Heart left ventricle (tissue), 16 donors: ENCODE measurements around the gene NANS. TPM values are rescaled to one million over a fixed set of nuclear protein-coding genes. Genes with fewer than 3 reads are reported as not detected.

Source experiments
- ATAC-seq, 4 donors: fragments of 200-7000 bp; cut with Tn5 transposase; one replicate each; pipeline ENCODE4 v1.9.1; 2020 to 2022; ENCODE audit warnings: moderate library complexity in 4 of 4, mild to moderate bottlenecking in 3 of 4, moderate number of reproducible peaks in 1 of 4
- DNase-seq, 5 donors: peaks; one replicate each; pipeline ENCODE4 v3.0.0-alpha.2; 2020
- H3K27ac ChIP-seq, 12 donors: fragments of 200-600 bp; sonication (generic) in 4 of 12; one replicate each; pipeline versions ENCODE4 v1.5.0 to v1.8.0; 2016 to 2022; ENCODE audit warnings: mild to moderate bottlenecking in 2 of 12
- H3K27me3 ChIP-seq, 9 donors: fragments of 200-600 bp; sonication (generic) in 2 of 9; one replicate each; pipeline versions ENCODE4 v1.5.1 to v1.8.0; 2016 to 2022; ENCODE audit warnings: mild to moderate bottlenecking in 3 of 9
- H3K36me3 ChIP-seq, 9 donors: fragments of 200-600 bp; sonication (generic) in 2 of 9; one replicate each; pipeline versions ENCODE4 v1.5.0 to v1.8.0; 2018 to 2022; ENCODE audit warnings: mild to moderate bottlenecking in 2 of 9
- H3K4me1 ChIP-seq, 12 donors: fragments of 200-600 bp; sonication (generic) in 4 of 12; one replicate each; pipeline versions ENCODE4 v1.5.0 to v1.8.0; 2016 to 2022; ENCODE audit warnings: mild to moderate bottlenecking in 3 of 12
- H3K4me3 ChIP-seq, 12 donors: fragments of 200-600 bp; sonication (generic) in 4 of 12; one replicate each; pipeline versions ENCODE4 v1.5.0 to v1.8.0; 2017 to 2022; ENCODE audit warnings: mild to moderate bottlenecking in 9 of 12, moderate library complexity in 4 of 12
- H3K9me3 ChIP-seq, 12 donors: fragments of 200-600 bp; sonication (generic) in 4 of 12; one replicate each; pipeline versions ENCODE4 v1.5.0 to v1.8.0; 2016 to 2022; ENCODE audit warnings: mild to moderate bottlenecking in 1 of 12
- POLR2A ChIP-seq, 2 donors: fragments of 450-650 bp; IDR thresholded peaks; one replicate each; pipeline ENCODE4 v1.6.1; 2017; ENCODE audit warnings: antibody characterized with exemption in 2 of 2, mild to moderate bottlenecking in 2 of 2, moderate library complexity in 2 of 2
- WGBS, 4 donors: extraction: QIAGEN DNeasy Blood & Tissue Kit in 2 of 4; methylation state at CpG; one replicate each; pipeline versions ENCODE4 v1.1.5 to v1.1.7; 2013 to 2018; 5-methylcytosine and 5-hydroxymethylcytosine counted together
- intact Hi-C, 10 donors: fragments of 100-400 bp; cut with DNase I; formaldehyde crosslinking; loops; one replicate each; pipeline versions ENCODE4 v1.11.1 to v1.14.2; 2022
- polyA plus RNA-seq, 2 donors: library from polyadenylated mRNA; stranded (reverse); fragments of 200-250 nt; gene quantifications; one replicate each; pipeline ENCODE4 v1.2.3, GENCODE V29; 2013
- total RNA-seq, 9 donors: library from RNA; depleted of rRNA in 2 of 9; stranded (reverse); fragments of >200 nt in 2 of 9; fragmentation: NEBNext Ultra II Directional in 3 of 9; extraction: Animal tissue kit (Norgen Biotek cat#: 25700) in 3 of 9; gene quantifications; one replicate each; pipeline versions ENCODE4 v1.1.0 to v1.2.4, GENCODE V29; 2016 to 2023
- TF ChIP-seq, protein P1 (sequence below), 12 donors: fragments of 200-600 bp; sonication (generic) in 4 of 12; IDR thresholded peaks; one replicate each; pipeline versions ENCODE4 v1.5.0 to v1.8.0; 2018 to 2022; ENCODE audit warnings: antibody characterized with exemption in 12 of 12, mild to moderate bottlenecking in 5 of 12
- donor health status: ischemic (EF 13 %, LVEDD 7.1; RV severe dilation, severe dysfunction).
- donor health status: healthy with polysubstance abuse.
- donor health status: DM: no; HTN: yes; CAD: no.
- donor health status: DM: no; HTN: no; CAD: no.
- donor health status: ischemic (EF 25% LVEDD 6.9; RV normal size, moderate dysfunction).
- donor health status: ischemic (EF 25% LVEDD 5.7; RV mildly dilated, moderate dysfunction).
- donor health status: healthy.
- donor health status: DM: yes; HTN: yes; CAD: no.
- donor health status: ischemic (EF 35%, LVEDD 5.7; RV mildly dilated, moderate dysfunction).
- donor health status: nonischemic (EF 11% LVEDD 7.7; RV severe dilation, severe dysfunction).
- donor health status: DM: yes; HTN: yes; CAD: no.
- donor health status: PGD.
- donor health status: ischemic (EF 29% LVEDD 5.4; RV normal size, mild dysfunction).
- donor health status: nonischemic (EF 23%, LVEDD 6.1; RV moderate dilation, normal function).

NANS gene
- total and polyA plus RNA-seq, 11 donors: 24.3 to 144 (median 40.7) TPM

DNA sequence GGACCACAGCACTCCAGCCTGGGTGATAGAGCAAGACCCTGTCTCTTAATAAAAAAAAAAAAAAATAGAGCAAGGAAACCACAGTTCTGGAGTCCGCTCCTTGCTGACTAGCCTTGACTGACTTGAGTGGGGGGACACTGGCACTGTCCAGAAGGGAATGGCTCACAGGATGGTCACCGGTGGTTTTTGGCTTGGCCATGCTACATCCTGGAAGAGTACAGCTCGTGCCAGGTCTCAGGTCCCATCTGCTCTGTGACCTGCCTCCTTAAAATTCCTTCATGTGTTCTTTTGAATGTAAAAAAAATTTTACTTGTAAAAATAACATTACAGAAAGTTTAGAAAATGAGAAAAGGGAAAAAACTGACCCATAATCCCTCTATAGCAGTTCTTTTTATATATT, 5.6 kb downstream of the NANS start:
- ATAC-seq: no peak
- no peaks in the 10 kb centered on the region for H3K27me3 ChIP-seq
- no peak overlapping the region for H3K4me3 ChIP-seq
- H3K9me3 ChIP-seq: no peaks in the 10 kb centered on the region
- no peak for DNase-seq
- no peak overlapping the region for H3K27ac ChIP-seq
- H3K36me3 ChIP-seq: peaks cover 0 to 71% (median 55%) of the 10 kb centered on the region in 9 donors
- TF ChIP-seq, protein P1, sequence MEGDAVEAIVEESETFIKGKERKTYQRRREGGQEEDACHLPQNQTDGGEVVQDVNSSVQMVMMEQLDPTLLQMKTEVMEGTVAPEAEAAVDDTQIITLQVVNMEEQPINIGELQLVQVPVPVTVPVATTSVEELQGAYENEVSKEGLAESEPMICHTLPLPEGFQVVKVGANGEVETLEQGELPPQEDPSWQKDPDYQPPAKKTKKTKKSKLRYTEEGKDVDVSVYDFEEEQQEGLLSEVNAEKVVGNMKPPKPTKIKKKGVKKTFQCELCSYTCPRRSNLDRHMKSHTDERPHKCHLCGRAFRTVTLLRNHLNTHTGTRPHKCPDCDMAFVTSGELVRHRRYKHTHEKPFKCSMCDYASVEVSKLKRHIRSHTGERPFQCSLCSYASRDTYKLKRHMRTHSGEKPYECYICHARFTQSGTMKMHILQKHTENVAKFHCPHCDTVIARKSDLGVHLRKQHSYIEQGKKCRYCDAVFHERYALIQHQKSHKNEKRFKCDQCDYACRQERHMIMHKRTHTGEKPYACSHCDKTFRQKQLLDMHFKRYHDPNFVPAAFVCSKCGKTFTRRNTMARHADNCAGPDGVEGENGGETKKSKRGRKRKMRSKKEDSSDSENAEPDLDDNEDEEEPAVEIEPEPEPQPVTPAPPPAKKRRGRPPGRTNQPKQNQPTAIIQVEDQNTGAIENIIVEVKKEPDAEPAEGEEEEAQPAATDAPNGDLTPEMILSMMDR (IDR thresholded peaks at IDR 0.05): no peak
- TF ChIP-seq POLR2A (IDR thresholded peaks at IDR 0.05): no peak
- H3K4me1 ChIP-seq: peaks cover 0 to 28% (median 6%) of the 10 kb centered on the region in 12 donors
- 78 to 87% (median 82%) methylated on average over 3 of the region's 3 CpGs for WGBS, 4 donors
- intact Hi-C loops: loop anchor here in 1 of 10 donors (10.0 kb wide), 1 partner anchor 627 kb away; no protein-coding TSS in a partner anchor

DNA sequence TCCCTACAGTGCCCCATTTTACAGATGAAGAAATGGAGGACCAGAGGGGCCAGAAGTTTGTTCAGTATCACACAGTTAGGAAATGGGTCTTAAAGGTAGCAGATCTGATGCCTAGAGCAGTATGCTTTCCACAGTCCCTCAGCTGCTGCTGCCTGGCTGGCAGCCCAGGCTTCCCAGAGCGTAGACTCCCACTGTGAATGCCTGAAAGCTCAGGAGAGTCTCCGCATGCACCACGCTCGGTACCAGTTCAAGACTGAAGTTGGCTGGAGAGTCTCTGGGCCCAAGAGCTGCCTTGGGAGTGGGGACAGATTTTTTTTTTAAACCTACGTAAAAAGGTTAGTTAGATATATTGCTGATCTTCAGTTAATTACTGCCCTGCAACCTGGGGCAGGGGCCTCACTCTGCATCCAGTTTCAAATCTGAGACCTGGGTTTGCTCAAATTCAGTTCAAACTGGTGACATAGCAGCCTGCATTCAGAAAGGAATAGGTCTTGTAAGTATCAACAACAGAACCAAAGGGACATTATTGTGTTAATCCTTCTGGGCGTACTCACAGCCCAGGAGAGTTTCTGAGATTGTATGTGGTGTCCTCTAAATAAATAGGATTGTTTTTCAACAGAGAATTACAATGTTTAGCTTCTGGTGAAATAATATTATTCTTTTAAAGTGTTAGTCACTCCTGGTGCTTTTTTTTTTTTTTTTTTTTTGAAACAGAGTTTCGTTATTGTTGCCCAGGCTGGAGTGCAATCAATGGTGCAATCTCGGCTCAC, 8.3 kb downstream of the NANS start:
- Histone ChIP-seq H3K4me3 (no peak overlapping the region), H3K27ac (no peak overlapping the region), H3K9me3 (no peaks in the 10 kb centered on the region), H3K4me1 (peaks cover 0 to 5% (median 0%) of the 10 kb centered on the region in 12 donors), H3K36me3 (peaks cover 0 to 85% (median 55%) of the 10 kb centered on the region in 9 donors), H3K27me3 (no peaks in the 10 kb centered on the region)
- ATAC-seq (peak in 1 of 4 donors; percentile 24), DNase-seq (no peak)
- intact Hi-C loops: loop anchor here in 1 of 10 donors (10.0 kb wide), 1 partner anchor 630 kb away; no protein-coding TSS in a partner anchor
- WGBS, 4 donors: 78 to 88% (median 85%) methylated on average over 8 of the region's 8 CpGs
- no peak for TF ChIP-seq POLR2A (IDR thresholded peaks at IDR 0.05)
- TF ChIP-seq, protein P1 (IDR thresholded peaks at IDR 0.05): no peak

DNA sequence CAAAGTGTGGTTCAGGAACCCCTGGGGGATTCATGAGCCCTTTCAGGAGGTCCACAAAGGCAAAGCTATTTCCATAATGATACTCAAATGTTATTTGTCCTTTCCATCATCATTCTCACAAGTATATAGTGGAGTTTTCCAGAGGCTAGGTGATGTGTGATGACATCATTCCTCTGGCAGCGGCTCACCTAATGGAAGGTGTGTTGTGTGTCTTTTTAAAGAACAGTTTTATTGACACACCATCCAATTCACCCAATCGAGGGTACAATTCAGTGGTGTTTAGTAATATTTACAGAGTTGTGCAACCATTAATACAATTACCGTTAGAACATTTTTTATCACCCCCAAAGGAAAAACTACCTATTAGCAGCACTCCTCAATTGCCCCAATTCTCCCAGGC, 9.7 kb downstream of the NANS start:
- H3K9me3 ChIP-seq: no peaks in the 10 kb centered on the region
- H3K4me1 ChIP-seq: no peaks in the 10 kb centered on the region
- no peaks in the 10 kb centered on the region for H3K27me3 ChIP-seq
- intact Hi-C loops: loop anchor here in 1 of 10 donors (10.0 kb wide), 1 partner anchor 631 kb away; no protein-coding TSS in a partner anchor
- H3K27ac ChIP-seq: no peak overlapping the region
- no peak for TF ChIP-seq POLR2A (IDR thresholded peaks at IDR 0.05)
- TF ChIP-seq, protein P1 (IDR thresholded peaks at IDR 0.05): no peak
- H3K4me3 ChIP-seq: no peak overlapping the region
- WGBS, 4 donors: 91 to 93% (median 92%) methylated on average over 3 of the region's 3 CpGs
- ATAC-seq (no peak), DNase-seq (no peak)
- peaks cover 0 to 73% (median 50%) of the 10 kb centered on the region in 9 donors for H3K36me3 ChIP-seq

DNA sequence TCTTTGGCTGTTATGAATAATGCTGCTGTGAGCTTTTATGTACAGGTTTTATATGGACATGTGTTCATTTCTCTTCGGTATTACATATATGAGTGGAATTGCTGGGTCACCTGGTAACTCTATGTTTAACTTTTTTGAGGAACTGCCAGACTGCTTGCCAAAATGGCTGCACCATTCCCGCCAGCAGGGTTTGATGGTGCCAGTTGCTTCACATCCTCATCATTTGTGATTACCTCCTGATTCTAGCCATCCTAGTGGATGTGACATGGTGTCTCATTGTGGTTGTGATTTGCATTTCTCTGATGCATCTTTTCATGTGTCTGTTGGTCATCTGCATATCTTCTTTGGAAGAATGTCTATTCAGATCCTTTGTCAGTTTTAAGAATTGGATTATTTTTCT, 10.7 kb downstream of the NANS start:
- no peaks in the 10 kb centered on the region for H3K4me1 ChIP-seq
- WGBS, 4 donors: 84 to 98% (median 91%) methylated on average over 2 of the region's 2 CpGs
- no peak overlapping the region for H3K27ac ChIP-seq
- DNase-seq: no peak
- peaks cover 0 to 63% (median 41%) of the 10 kb centered on the region in 9 donors for H3K36me3 ChIP-seq
- TF ChIP-seq, protein P1 (IDR thresholded peaks at IDR 0.05): no peak
- TF ChIP-seq POLR2A (IDR thresholded peaks at IDR 0.05): no peak
- H3K27me3 ChIP-seq: no peaks in the 10 kb centered on the region
- H3K9me3 ChIP-seq: no peaks in the 10 kb centered on the region
- no peak overlapping the region for H3K4me3 ChIP-seq
- intact Hi-C loops: loop anchor here in 1 of 10 donors (10.0 kb wide), 1 partner anchor 632 kb away; no protein-coding TSS in a partner anchor
- no peak for ATAC-seq
